ENCODE data around the gene CDCA8. TPM values are rescaled to one million over a fixed set of nuclear protein-coding genes. Genes with fewer than 3 reads are reported as not detected.

The CDCA8 gene
- total and polyA plus RNA-seq, 4 donors = 0.80 to 2.2 (median 1.6) TPM

- H3K4me1 ChIP-seq (ENCODE audit: control insufficient read depth in 5 of 5, insufficient read depth in 5 of 5, low read length in 5 of 5) = peaks cover 0 to 9% (median 0%) of the 10 kb centered on the region in 5 donors
- TF ChIP-seq CTCF (IDR thresholded peaks at IDR 0.05; ENCODE audit: control extremely low read depth, extremely low read depth) = no peak
- H3K27me3 ChIP-seq (ENCODE audit: control insufficient read depth in 3 of 3, insufficient read depth in 3 of 3, low read length in 2 of 3) = peaks cover 13 to 54% (median 19%) of the 10 kb centered on the region in 3 donors
- no peak overlapping the region for H3K9ac ChIP-seq (ENCODE audit: insufficient read depth in 1 of 2, low read length in 2 of 2)
- H3K36me3 ChIP-seq (ENCODE audit: control insufficient read depth in 4 of 4, insufficient read depth in 4 of 4, low read length in 4 of 4) = no peaks in the 10 kb centered on the region
- WGBS, 2 donors = 22 to 28% methylated on average over 11 of the region's 11 CpGs
- no peak for DNase-seq
- ATAC-seq (ENCODE audit: insufficient read depth, low FRiP score) = no peak
- H3K9me3 ChIP-seq (ENCODE audit: control insufficient read depth in 4 of 4, insufficient read depth in 3 of 4, low read length in 3 of 4) = peaks cover 0 to 6% (median 0%) of the 10 kb centered on the region in 4 donors
- H3K27ac ChIP-seq (ENCODE audit: low read depth in 1 of 2, low read length in 1 of 2) = no peak overlapping the region
- H3K4me3 ChIP-seq = no peak overlapping the region
These were observed 59.9 kb downstream of the CDCA8 start for GRCh38 chr1:37752213-37752582.

DNA sequence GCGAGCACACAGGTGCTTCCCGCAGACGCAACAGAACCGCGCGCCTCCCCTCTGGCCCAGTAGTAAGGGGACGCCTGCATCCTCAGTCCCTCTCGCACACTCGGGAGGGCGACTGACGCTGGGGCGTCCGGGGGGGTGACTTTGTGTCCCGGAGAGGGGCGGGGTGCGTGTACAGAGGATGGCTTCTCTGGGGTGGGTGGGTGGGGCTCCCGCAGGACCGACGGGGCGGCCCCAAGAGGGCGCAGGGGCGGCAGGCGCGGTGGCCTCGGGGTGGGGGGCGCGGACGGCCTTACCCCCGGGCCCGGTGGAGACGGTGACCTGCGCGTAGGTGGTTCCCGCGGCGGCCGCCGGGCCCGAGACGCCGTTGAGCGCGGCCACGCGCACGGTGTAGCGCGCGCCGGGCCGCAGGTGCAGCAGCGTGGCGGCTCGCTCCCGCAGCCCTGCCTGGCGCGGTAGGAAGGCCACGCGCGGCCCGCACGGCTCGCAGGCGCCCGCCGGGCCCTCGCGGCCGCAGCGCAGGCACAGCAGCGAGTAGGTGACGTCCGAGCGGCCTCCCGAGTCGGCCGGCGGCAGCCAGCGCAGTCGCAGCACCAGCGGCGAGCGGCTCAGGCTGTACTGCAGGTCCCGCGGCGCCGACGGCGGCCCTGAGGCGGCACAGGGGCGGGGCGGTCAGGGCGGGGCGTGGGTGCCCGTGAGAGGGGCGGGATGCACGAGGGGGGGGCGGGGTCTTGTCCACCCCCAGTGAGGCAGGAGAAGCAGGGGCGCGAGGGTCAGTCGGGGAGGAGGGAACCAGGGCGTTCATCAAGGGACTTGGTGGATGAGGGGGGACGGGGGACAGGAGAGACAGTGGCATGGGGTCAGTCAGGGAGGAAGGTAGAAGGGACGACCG lies 60.5 kb downstream of the CDCA8 start:
- ATAC-seq (ENCODE audit: insufficient read depth, low FRiP score) (peak; percentile 47), DNase-seq (peak in 1 of 3 donors; percentile 12)
- Histone ChIP-seq H3K9ac (ENCODE audit: insufficient read depth in 1 of 2, low read length in 2 of 2) (no peak overlapping the region), H3K4me1 (ENCODE audit: control insufficient read depth in 5 of 5, insufficient read depth in 5 of 5, low read length in 5 of 5) (peaks cover 0 to 9% (median 0%) of the 10 kb centered on the region in 5 donors), H3K4me3 (peak overlapping the region; percentile 39), H3K27ac (ENCODE audit: low read depth in 1 of 2, low read length in 1 of 2) (no peak overlapping the region), H3K36me3 (ENCODE audit: control insufficient read depth in 4 of 4, insufficient read depth in 4 of 4, low read length in 4 of 4) (no peaks in the 10 kb centered on the region), H3K9me3 (ENCODE audit: control insufficient read depth in 4 of 4, insufficient read depth in 3 of 4, low read length in 3 of 4) (peaks cover 0 to 6% (median 0%) of the 10 kb centered on the region in 4 donors), H3K27me3 (ENCODE audit: control insufficient read depth in 3 of 3, insufficient read depth in 3 of 3, low read length in 2 of 3) (peaks cover 13 to 58% (median 19%) of the 10 kb centered on the region in 3 donors)
- no peak for TF ChIP-seq CTCF (IDR thresholded peaks at IDR 0.05; ENCODE audit: control extremely low read depth, extremely low read depth)
- WGBS, 2 donors = 2 to 3% methylated on average over 65 to 105 of the region's 105 CpGs

GRCh38 chr1:37753473-37754321 lies 61.4 kb downstream of the CDCA8 start:
- no peak for DNase-seq
- WGBS, 2 donors = 6% methylated on average over 46 to 52 of the region's 52 CpGs

More at GRCh38 chr1:37753473-37754321, 61.4 kb downstream of the CDCA8 start:
- peaks cover 0 to 6% (median 0%) of the 10 kb centered on the region in 4 donors for H3K9me3 ChIP-seq (ENCODE audit: control insufficient read depth in 4 of 4, insufficient read depth in 3 of 4, low read length in 3 of 4)
- no peak for TF ChIP-seq CTCF (IDR thresholded peaks at IDR 0.05; ENCODE audit: control extremely low read depth, extremely low read depth)
- H3K27me3 ChIP-seq (ENCODE audit: control insufficient read depth in 3 of 3, insufficient read depth in 3 of 3, low read length in 2 of 3) = peaks cover 13 to 64% (median 20%) of the 10 kb centered on the region in 3 donors
- no peak overlapping the region for H3K9ac ChIP-seq (ENCODE audit: insufficient read depth in 1 of 2, low read length in 2 of 2)
- H3K36me3 ChIP-seq (ENCODE audit: control insufficient read depth in 4 of 4, insufficient read depth in 4 of 4, low read length in 4 of 4) = no peaks in the 10 kb centered on the region
- H3K27ac ChIP-seq (ENCODE audit: low read depth in 1 of 2, low read length in 1 of 2) = no peak overlapping the region
- no peak for ATAC-seq (ENCODE audit: insufficient read depth, low FRiP score)
- H3K4me3 ChIP-seq = no peak overlapping the region
- H3K4me1 ChIP-seq (ENCODE audit: control insufficient read depth in 5 of 5, insufficient read depth in 5 of 5, low read length in 5 of 5) = peaks cover 0 to 9% (median 0%) of the 10 kb centered on the region in 5 donors
